Activated naive CD4-positive, alpha-beta T cell treated with anti-CD3 and anti-CD28 coated beads, Interleukin-2, amount 50 U/mL, for 16 hours (primary cell): ENCODE results near the gene LRP1-AS.
"Not testable (repeated sequence)": the region's sequence is repeated elsewhere in the genome, so short reads cannot be mapped to it uniquely, and the experiment has no call there.

Source experiments
- DNase-seq: peaks from one replicate; pipeline ENCODE4 v3.0.0-alpha.2; 2020

Gene LRP1-AS

DNA sequence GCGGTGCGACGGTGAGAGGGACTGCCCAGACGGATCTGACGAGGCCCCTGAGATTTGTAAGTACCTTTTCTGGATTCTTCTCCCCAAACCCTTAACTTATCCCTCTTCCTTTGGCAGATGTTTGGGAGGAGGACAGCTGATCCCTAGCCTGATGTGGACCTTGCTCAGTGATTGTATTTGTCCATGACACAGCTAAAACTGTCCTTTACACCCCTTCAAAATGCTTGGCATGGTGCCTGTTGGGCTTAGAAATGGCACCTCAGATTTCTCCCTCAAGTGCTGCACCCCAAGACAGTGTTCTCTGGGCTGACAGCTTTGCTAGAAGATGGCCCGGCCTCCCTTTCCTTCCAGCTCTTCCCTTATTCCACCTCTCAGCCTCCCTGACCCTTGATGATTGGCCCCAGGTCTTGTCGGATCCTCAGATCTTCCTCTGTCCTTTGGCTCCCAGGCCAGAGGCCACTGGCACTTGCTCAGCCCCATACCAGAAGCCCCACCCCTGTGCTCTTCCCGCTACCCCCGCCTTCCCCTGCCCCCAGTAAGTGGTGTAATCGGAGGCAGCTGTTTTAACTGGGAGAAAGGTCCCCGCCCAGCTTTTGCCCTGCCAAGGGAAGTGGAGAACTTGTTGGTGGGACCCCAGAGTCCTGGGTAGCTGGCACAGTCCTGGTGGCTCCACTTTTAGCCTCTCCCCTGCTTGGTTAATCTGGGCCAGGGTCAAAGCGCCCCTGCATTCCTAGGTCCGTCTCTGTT, 8.7 kb downstream of the LRP1-AS start:
- no peak for DNase-seq

DNA sequence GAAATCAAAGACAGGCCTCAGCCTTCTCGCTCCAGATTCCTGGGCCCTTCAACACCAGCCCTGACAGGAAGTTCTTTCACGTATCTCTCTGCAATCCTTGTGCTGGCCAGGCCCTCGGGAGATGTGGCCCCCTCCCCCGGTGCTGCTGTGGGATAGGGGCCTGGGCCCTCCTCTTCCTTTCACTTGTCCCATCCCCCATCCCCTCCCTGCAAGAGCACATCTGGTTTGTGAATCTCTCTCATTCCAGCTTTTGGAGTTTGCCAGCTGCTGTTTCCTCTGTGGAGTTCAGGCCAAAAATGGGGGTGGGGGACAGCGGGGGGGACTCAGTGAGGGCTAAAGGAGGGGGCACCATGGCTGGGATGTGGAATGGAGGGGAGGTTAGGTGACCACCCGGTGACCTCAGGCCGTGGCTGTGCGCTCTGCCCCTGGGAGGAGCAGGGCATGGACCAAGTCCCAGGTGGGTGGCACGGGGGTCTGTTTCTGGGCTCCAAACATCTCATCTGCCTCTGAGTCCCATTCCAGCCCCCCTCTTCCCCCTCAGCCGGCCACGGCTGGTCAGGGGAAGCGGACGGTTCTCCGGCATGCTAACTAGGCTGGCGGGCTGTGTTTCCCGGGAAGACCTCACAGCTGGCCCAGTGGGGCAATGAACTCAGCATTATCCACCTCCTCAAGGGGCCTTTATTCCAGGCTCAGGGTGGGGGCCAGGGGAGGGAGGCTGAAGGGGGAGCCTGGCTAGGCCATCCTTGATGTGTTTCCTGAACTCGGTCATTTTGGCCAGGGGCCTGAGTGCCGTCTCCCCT, 11.7 kb downstream of the LRP1-AS start:
- no peak for DNase-seq

DNA sequence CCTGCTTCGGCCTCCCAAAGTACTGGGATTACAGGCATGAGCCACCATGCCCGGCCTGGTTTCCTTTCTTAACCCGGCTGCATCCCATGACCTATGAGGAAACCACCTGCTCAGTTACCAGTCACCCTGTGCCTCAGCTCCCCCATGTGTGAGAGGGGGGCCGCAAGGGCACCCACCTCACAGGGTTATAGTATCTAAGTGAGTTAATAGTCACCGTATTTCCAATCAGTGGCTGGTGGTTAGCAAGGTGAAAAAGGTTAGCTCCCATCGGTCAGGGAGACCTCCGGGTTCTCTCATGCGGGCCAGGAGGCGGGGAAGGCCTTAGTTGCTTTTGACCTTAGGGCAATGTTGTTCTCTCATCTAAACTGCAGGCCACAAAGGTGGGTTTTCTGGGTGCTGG, 12.5 kb downstream of the LRP1-AS start:
- no peak for DNase-seq

DNA sequence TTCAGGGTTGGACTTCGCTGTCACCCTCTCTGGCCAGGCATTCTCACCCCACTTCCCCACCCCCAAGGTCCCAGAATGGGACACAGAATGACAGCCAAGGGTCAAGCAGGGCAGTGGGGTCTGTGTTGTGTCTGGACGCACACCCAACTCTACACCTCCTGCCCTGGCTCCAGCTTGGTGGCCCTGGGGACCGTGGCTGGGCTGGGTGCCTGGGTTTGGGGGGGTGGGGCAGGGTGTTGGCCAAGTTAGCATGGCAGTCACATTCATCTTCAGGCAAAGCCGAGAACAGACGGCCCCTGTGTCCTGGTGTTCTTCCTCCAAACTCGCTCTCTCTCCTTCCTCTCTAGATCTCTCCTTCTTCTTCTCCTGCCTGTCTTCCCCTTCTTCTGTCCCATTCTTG, 13.5 kb downstream of the LRP1-AS start:
- DNase-seq = no peak

DNA sequence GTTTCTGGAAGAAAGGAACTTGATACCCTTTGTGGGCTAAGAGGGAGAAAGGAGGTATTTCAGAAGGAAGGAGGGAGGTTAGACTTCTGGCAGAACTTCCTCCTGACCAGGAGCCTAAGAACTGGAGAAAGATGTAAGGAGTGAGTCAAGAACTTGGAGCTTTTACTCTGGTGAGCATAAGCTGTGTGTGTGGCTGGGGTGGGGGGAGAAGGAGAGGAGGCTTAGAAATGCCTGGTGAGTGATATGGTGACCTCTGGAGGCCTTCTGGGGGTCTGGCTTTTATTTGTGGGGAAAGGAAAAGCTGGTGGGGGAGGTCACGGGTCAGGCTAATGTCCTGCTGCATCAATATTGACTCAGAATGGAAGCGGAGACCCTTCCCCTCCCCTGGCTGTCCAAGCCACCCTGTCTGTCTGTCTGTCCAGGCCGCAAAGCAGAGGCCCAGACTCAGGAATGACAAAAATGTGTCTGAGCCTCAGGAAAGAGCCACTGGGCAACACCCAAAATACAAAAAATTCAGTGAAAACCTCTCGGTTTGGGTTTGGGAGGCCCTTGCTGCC, 14.3 kb downstream of the LRP1-AS start:
- DNase-seq = no peak

DNA sequence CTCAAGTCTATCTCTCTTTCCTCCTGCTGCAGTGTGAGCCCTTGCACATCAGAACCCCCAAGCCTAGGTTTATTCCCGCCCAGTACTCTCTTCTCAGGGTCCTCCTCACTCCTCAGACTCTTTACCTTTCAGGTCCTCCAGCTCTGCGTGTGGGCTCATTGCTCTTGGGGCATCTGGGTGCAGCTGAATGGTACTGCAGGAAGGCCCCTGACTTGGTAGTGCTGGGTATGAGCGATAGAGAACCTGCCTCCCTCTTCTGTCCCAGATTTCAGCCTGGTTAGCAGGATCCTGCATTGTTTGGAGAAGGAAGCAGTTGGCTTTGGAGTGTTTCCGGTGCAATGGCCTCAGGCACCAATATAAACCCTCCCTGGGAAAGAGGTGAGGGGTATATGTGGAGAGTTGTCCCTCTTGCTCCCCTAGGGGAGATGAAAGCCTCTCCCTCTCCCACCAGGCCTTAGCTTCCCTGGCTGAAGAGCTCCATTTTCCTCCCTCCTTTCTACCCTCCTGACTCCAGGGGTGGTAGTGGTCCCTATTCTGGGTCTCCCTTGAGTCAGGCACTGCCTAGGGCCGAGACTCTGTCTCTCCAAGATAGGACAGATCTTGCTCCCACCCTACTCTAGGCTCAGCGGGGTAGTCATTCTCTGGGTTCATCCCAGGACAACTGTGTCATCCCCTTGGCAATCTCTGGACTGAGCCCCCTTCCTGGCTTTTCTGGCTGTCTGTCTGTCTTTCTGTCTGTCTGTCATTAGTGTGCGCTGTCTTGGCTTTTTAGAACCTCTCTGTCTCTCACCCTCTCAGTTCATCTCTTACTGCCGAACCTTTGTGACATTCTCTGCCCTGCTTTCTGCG, 15.3 kb downstream of the LRP1-AS start:
- no peak for DNase-seq

DNA sequence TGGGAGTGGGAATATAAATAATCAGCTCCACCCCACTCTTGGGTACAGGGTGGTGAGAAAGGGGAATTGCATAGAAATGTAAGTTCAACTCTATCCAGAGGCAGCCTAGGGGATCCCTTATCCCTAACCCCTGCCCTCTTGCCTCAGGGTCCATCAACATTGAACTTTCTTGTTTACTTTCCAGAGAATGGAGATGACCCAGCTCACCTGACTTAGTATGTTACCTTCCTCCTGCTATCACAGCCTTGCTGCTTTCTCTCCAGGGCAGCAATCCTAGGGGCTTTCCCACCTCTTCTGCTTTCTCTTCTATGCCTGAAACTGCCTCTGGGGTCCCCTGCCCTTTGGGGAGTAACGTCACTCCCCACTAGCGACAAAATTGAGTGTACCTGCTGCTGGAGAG, 16.5 kb downstream of the LRP1-AS start:
- DNase-seq = no peak

DNA sequence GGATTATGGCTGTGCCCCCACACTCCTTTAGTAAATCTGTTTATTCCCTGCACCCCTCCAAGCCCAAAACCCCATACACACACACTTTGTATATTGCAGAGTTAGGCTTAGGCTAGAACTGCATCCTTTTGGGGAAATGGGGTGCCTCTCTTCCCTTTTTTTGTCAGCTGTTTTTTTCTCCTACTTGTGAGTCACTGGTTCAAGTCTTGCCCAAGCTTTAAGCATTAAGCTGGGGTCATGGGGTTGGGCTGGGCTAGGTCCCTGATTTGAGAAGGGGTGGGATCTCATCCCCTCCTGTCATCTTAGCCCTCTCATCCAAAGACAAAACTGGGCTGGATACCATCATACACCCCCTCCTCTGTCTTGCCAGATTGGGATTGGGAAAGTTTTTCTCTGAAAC, 17.5 kb downstream of the LRP1-AS start:
- DNase-seq = no peak

DNA sequence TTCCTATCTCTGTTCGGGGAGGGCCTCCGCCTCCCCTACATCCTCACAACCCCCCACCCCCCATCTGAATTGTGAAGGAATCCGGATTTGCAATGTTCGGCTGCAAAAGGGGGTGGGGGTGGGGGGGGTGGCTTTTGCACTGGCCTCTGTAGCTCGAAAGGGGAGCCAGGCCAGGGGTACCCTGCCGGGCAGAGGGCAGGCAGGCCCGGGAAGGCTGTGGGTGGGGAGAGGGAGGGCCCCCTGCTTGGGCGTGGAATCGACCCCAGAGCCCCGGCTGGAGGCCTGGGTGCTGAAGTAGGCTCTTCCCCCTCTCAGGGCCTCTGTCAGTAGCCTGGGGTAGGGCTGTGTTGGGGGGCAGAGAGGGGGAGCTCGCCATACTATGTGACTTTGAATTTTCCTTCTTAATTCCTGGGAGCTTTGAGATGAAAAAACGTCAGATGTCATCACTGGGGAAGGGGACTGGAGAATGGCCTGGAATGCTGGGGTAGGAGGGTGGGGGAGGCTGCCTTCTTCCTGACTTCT, 18.0 kb downstream of the LRP1-AS start:
- no peak for DNase-seq

DNA sequence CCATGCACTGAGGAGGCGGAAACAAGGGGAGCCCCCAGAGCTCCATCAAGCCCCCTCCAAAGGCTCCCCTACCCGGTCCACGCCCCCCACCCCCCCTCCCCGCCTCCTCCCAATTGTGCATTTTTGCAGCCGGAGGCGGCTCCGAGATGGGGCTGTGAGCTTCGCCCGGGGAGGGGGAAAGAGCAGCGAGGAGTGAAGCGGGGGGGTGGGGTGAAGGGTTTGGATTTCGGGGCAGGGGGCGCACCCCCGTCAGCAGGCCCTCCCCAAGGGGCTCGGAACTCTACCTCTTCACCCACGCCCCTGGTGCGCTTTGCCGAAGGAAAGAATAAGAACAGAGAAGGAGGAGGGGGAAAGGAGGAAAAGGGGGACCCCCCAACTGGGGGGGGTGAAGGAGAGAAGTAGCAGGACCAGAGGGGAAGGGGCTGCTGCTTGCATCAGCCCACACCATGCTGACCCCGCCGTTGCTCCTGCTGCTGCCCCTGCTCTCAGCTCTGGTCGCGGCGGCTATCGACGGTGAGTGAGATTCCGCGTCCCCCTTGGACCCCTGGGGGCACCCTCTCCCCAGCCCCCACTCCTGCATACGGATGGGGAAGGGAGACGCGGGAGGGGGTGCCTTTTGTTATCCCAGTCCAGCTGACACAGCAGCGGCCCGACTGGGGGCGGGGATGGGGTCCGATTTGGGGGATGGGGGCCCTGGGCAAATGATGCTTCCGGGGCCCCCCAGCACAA, 18.7 kb downstream of the LRP1-AS start:
- DNase-seq = no peak

DNA sequence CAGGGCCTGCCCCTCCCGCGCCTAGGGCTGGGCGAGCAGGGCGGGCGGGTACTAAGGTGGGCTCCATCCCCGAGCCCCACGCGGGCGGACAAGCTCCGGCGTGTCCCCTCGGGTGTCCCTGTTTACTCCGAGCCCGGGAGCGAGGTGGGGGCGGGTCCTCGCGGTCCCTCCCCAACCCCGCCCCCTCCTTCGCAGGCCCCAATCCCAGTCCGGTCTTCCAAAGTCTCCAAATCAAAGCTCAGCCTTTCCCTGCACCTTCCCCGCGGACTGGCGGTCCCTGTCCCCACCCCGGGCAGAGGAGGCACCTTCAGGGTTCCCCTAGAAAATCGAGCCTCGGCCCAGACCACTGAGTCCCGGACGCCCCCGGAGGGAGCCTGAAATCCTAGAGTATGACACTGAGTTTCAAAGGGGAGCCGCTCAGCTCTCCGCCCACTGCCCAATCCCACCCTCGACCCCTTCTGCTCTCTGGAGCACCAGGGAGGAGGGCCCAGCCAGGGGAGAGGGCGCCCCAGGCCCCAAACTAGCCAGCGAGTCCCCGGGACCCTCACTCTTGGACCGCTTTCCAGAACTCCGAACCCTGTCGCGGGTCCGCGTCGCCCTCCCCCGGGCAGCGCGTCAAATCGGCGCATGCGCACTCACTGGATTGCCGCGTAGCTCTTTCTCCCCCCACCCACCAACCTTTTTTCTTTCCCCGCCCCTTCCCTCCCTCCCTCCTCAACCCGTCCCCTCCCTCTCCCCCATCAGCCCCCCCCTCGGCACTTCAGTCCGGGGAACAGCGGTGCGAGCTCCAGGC, 19.5 kb downstream of the LRP1-AS start, which contains the start of gene LRP1:
LRP1 (plus strand) TSS at position 758 of the 793 bp plus-strand sequence. CDS start 482 bp downstream, outside the sequence.
- DNase-seq = peak; percentile 79

DNA sequence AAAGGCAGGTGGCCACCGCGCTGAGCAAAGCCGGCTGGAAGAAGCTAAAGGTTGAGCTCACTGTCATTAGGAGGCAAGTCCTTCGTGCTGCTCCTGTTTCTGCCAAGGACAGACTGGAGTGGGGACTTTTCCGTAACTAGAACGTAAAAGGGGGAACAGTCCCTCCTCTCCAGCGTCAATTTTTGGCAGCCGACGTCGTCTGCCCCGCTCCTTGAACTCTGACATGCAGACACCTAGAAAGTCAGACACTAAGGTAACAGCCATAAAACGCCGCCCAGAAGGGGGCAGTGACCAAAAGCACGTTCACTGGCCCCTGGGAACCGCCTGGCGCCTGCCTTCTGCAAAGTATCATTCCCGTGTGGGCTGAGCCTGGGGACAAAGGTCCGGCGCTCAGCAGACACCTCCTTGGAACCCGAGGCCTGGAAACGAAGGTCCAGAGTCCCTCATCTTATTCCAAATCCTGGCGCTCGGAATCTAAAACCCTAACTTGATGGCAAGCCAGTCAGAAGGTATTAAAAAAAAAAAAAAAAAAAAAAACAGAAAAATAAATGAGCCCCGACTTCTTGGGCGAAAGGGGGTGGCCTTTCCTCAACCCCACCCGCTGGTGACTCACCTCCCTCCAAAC, 20.2 kb downstream of the LRP1-AS start:
- peak; percentile 65 for DNase-seq

DNA sequence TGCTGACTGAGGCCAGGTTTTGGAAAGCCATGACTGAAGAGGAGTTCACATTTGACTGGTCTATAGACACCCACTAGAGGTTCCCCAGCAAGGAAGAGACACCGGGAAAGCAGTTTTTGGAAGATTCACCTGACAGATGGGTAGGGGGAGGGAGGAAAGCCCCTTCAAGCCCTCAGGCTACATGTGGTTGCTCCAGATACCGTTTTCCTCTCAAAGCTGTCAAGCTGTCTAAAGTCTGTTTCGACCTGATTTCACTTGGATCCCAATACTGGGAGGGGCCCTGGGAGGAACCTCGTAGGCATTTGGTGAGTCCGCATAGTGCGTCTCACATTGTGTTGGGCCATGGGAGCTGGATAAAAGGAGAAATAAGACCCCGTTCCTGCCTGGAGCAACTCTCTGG, 20.9 kb downstream of the LRP1-AS start:
- no peak for DNase-seq

DNA sequence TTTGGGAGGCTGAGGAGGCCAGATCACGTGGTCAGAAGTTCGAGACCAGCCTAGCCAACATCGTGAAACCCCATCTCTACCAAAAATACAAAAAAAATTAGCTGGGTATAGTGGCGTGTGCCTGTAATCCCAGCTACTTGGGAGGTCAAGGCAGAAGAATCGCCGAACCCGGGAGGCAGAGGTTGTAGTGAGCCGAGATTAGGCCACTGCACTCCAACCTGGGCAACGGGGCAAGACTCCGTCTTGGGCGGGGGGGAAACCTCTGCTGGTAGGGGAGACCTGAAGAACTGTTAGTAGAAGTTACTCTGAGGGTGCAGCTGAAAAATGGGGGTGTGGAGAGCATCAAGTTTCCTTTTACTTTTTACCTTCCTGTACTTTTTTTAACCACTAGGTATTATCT, 21.4 kb downstream of the LRP1-AS start:
- no peak for DNase-seq

DNA sequence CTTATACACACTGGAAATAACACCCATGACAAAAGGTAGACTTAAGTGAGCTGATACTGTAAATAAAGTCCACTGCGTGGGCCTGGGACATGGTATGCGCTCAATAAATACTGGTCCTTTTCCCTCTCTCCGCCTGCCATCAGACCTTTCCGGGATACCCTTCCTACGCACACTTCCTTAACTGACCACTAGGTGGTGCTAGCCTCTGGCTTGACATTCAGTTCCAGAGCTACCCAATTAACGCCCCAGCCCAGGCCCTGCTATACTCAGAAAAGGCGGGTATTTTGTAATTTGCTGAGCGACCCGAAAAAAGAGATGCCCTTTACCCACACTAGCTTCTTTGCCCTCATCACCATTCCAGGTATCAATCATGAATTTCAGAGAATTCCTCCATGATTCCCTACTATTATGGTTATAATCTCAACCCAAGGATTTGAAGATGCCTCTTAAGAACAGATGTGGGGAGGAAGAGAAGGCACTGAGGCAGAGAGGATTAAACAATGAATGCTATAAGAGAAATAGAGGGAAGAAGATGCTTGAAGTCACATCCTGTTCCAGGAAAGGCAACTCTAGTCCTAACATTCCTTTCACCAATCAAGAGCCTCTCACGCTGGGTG, 23.1 kb downstream of the LRP1-AS start:
- DNase-seq = peak; percentile 76

DNA sequence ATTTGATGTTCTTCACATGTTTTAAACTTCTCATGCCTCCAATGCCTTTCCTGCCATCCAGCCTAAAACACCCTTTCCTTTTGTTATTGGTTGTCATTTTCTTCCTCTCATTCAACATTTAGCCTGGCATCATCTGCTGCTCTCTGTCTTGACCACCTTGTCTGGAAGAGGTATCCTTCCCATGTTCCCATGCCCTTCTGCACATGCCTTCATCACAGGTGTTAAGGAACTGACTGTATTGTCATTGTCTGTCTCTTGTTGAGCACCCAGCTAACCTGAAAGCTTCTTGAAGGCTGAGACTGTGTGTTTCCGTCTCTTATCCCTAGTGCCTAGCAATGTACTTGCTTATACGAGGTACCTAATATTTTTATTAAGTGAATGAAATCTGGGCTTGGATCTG, 23.6 kb downstream of the LRP1-AS start:
- DNase-seq = no peak

DNA sequence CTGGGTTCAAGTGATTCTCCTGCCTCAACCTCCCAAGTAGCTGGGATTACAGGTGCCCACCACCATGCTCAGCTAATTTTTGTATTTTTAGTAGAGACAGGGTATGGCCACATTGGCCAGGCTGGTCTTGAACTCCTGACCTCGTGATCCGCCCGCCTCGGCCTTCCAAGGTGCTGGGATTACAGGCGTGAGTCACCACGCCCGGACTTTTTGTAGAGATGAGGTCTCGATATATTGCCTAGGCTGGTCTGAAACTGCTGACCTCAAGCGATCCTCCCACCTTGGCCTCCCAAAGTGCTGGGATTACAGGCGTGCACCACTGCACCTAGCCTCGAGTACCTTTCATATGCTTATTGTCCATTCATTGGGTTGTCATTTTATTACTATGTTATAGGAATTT, 26.7 kb downstream of the LRP1-AS start:
- not testable (repeated sequence) for DNase-seq

DNA sequence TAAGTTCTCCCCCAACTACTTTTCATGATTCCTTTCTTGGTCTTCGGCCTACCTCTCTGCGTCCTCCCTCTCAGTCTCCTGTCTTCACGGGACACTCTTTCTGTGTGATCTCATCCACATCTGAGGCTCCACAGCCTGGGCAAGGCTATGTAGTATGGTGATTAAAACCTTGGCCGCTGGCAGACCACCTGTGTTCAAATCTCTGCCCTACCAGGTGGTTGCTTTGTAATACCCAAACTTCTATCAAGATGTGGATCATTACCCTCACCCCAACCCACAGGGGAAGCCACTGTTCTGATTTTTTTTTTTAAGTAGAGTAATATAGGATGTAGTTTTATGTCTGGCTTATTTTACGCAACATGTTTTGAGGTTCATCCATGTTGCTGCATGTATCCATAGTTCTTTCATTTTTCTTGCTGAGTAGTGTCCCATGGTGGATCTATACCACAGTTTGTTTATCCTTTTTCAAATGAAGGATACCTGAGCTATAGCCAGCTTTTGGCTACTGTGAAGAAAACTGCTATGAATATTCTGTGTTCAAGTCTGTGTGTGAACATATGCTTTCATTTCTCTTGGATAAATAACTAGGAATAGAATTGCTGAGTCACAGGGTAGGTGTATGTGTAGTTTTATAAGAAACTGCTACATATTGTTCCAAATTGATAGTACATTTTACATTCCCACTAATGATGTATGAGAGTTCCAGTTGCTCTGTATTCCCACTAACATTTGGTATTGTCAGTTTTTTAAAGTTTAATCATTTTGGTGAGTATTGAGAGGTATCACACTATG, 27.9 kb downstream of the LRP1-AS start:
- no peak for DNase-seq

DNA sequence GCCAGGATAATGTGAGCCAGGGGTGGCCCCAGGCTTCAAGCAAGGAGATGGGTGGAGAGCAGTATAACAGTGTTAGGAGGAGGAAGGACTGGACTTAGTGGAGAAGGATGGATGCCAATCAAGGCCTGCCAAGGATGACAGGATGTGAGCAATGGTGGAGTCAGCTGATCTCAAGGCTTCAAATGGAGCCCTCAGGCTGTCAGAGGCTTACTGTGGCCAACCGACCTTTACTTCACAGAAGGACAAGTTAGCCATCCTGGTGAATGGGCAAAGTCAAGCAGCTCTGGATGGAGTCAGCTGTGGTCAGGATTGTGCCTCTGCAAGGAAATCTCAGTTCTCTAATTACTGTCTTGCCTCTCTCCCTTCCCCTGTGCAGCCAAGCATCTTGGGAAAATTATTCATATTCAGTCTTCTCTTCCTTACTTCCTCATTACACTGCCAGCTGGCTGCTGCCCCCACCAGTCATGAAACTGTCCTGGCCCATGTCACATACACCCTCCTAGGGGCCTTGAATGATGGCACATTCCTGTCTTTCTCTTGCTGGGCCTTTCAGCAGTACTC, 28.6 kb downstream of the LRP1-AS start:
- DNase-seq = no peak
